IMR-90 (cell line): Measurements from ENCODE around the gene RIC3. TPM values are rescaled to one million over a fixed set of nuclear protein-coding genes. Genes with fewer than 3 reads are reported as not detected.

Experiments used
- ATAC-seq: fragments of 200-7000 bp; cut with Tn5 transposase; 2 replicates; pipeline ENCODE4 v1.9.1; 2020; ENCODE audit warnings: low read depth, mild to moderate bottlenecking, moderate library complexity
- BruUV-seq: library from RNA; stranded (reverse); fragments of 400-500 nt; replicated peaks from 2 replicates; lab custom pipeline; 2021; lab: Mats Ljungman, UMichigan
- CTCF ChIA-PET: fragments of 300-600 bp; formaldehyde crosslinking; extraction: SDS; loops from one replicate; lab custom pipeline; 2021; ENCODE audit warnings: antibody characterized with exemption; lab: Yijun Ruan, JAX
- POLR2A ChIA-PET: fragments of 300-600 bp; sonication (Branson Sonifier 250); formaldehyde crosslinking; loops from one replicate; lab custom pipeline; 2022; ENCODE audit warnings: antibody characterized with exemption; ENCODE audit not compliant: unreplicated experiment; lab: Charles Lee
- DNase-seq: peaks from one replicate; pipeline ENCODE4 v3.0.0; 2013
- H2AFZ ChIP-seq: replicated peaks from 2 replicates; pipeline ENCODE3; 2013; ENCODE audit warnings: low read length, mild to moderate bottlenecking; ENCODE audit not compliant: poor library complexity
- H2AK5ac ChIP-seq: 2 replicates; pipeline ENCODE4 v1.6.1; 2013; ENCODE audit warnings: low read depth, low read length, inconsistent platforms
- H2AK9ac ChIP-seq: replicated peaks from 2 replicates; pipeline ENCODE3; 2013; ENCODE audit warnings: mild to moderate bottlenecking, low read depth, low read length, moderate library complexity; ENCODE audit not compliant: poor library complexity
- H2BK120ac ChIP-seq: 2 replicates; pipeline ENCODE4 v1.6.1; 2013; ENCODE audit warnings: low read depth, low read length, inconsistent platforms
- H2BK15ac ChIP-seq: 3 replicates; pipeline ENCODE4 v1.6.1; 2013; ENCODE audit warnings: low read depth, low read length, inconsistent platforms
- H2BK20ac ChIP-seq: 2 replicates; pipeline ENCODE4 v1.6.1; 2013; ENCODE audit warnings: low read depth, mild to moderate bottlenecking, inconsistent platforms, low read length, moderate library complexity
- H2BK5ac ChIP-seq: 2 replicates; pipeline ENCODE4 v1.6.1; 2013; ENCODE audit warnings: mild to moderate bottlenecking, low read depth, low read length, inconsistent platforms; ENCODE audit not compliant: poor library complexity, severe bottlenecking
- H3K14ac ChIP-seq: replicated peaks from 2 replicates; pipeline ENCODE4 v1.6.1; 2013; ENCODE audit warnings: low read depth, low read length, inconsistent platforms
- H3K18ac ChIP-seq: 2 replicates; pipeline ENCODE4 v1.6.1; 2013; ENCODE audit warnings: low read depth, low read length, control low read depth
- H3K23ac ChIP-seq: 2 replicates; pipeline ENCODE4 v1.6.1; 2013; ENCODE audit warnings: low read depth, low read length, inconsistent platforms
- H3K27ac ChIP-seq: 2 replicates; pipeline ENCODE4 v1.5.1; 2013; ENCODE audit warnings: mild to moderate bottlenecking, control low read depth, low read length; ENCODE audit not compliant: insufficient read depth
- H3K27me3 ChIP-seq: 2 replicates; pipeline ENCODE4 v1.6.1; 2013; ENCODE audit warnings: low read length; ENCODE audit not compliant: control insufficient read depth, insufficient read depth
- H3K36me3 ChIP-seq: 2 replicates; pipeline ENCODE4 v1.6.1; 2013; ENCODE audit warnings: low read length, mixed read lengths; ENCODE audit not compliant: control insufficient read depth, insufficient read depth
- H3K4ac ChIP-seq: 2 replicates; pipeline ENCODE4 v1.6.1; 2013; ENCODE audit warnings: low read depth, low read length, inconsistent platforms
- H3K4me1 ChIP-seq: 2 replicates; pipeline ENCODE4 v1.6.1; 2013; ENCODE audit warnings: low read length, mixed read lengths; ENCODE audit not compliant: control insufficient read depth, insufficient read depth
- H3K4me2 ChIP-seq: 2 replicates; pipeline ENCODE4 v1.6.1; 2013; ENCODE audit warnings: low read depth, mild to moderate bottlenecking, control low read depth, low read length, moderate library complexity
- H3K4me3 ChIP-seq: 2 replicates; pipeline ENCODE4 v1.5.1; 2013; ENCODE audit warnings: low read depth, mild to moderate bottlenecking, control low read depth, low read length, moderate library complexity; ENCODE audit not compliant: insufficient read depth
- H3K56ac ChIP-seq: 2 replicates; pipeline ENCODE4 v1.6.1; 2013; ENCODE audit warnings: low read length, inconsistent platforms; ENCODE audit not compliant: insufficient read depth; ENCODE audit errors: extremely low read depth
- H3K79me1 ChIP-seq, 2 experiments: 2 replicates each; pipeline ENCODE4 v1.6.1; 2013; ENCODE audit warnings: low read length in 2 of 2, inconsistent platforms in 1 of 2, low read depth in 1 of 2
- H3K9ac ChIP-seq: 2 replicates; pipeline ENCODE4 v1.6.1; 2013; ENCODE audit warnings: low read depth, low read length, control low read depth
- H3K9me1 ChIP-seq: 2 replicates; pipeline ENCODE4 v1.6.1; 2013; ENCODE audit warnings: low read length, inconsistent platforms; ENCODE audit not compliant: insufficient read depth
- H3K9me3 ChIP-seq: 2 replicates; pipeline ENCODE4 v1.6.1; 2013; ENCODE audit warnings: low read length; ENCODE audit not compliant: control insufficient read depth, insufficient read depth
- H4K20me1 ChIP-seq: 2 replicates; pipeline ENCODE4 v1.6.1; 2013; ENCODE audit warnings: low read length, inconsistent platforms; ENCODE audit not compliant: insufficient read depth
- H4K5ac ChIP-seq: 2 replicates; pipeline ENCODE4 v1.6.1; 2013; ENCODE audit warnings: mild to moderate bottlenecking, low read depth, low read length, control low read depth
- H4K8ac ChIP-seq, 2 experiments: 2 replicates each; pipeline ENCODE4 v1.6.1; 2013; ENCODE audit warnings: low read depth in 2 of 2, low read length in 2 of 2, control low read depth in 1 of 2, inconsistent platforms in 1 of 2
- H4K91ac ChIP-seq: 2 replicates; pipeline ENCODE4 v1.6.1; 2013; ENCODE audit warnings: low read depth, low read length, inconsistent platforms; ENCODE audit not compliant: insufficient read depth
- CEBPB ChIP-seq: IDR thresholded peaks from 2 replicates; pipeline ENCODE4 v1.6.1; 2012; ENCODE audit warnings: low read depth, low read length, improper control_type of control experiment
- CHD1 ChIP-seq: IDR thresholded peaks from 2 replicates; pipeline ENCODE4 v1.6.1; 2012; ENCODE audit warnings: low read depth, low read length, improper control_type of control experiment
- RCOR1 ChIP-seq: IDR thresholded peaks from 2 replicates; pipeline ENCODE4 v1.6.1; 2012; ENCODE audit warnings: mild to moderate bottlenecking, low read length, improper control_type of control experiment; ENCODE audit not compliant: insufficient replicate concordance
- WGBS, 2 experiments: methylation state at CpG; one replicate each; pipeline versions ENCODE4 v1.1.5 to v1.1.7; 2013; ENCODE audit warnings: missing lambda C conversion rate in 2 of 2; ENCODE audit not compliant: insufficient read length in 1 of 2; ENCODE audit errors: extremely low coverage in 2 of 2; 5-methylcytosine and 5-hydroxymethylcytosine counted together
- dilution Hi-C: fragments of 300-500 bp; cut with HindIII; formaldehyde crosslinking; loops from one replicate; pipeline ENCODE4 v1.14.3; 2018; ENCODE audit warnings: low sequenced_read_pairs; ENCODE audit not compliant: unreplicated experiment
- in situ Hi-C: fragments of 300-500 bp; cut with MboI; formaldehyde crosslinking; loops from 3 replicates; pipeline ENCODE4 v1.14.3; 2019; ENCODE audit warnings: low sequenced_read_pairs, inconsistent platforms, mixed read lengths
- intact Hi-C: fragments of 100-400 bp; cut with micrococcal nuclease; formaldehyde crosslinking; loops from 2 replicates; pipeline ENCODE4 v1.10.0; 2022
- polyA plus RNA-seq, 3 experiments: library from polyadenylated mRNA; depleted of rRNA; stranded (reverse); fragments of >200 nt; gene quantifications; 2 replicates each; pipeline ENCODE4 v1.2.3, GENCODE V29; 2012; ENCODE audit warnings: low replicate concordance in 1 of 3
- total RNA-seq: library from RNA; depleted of rRNA; stranded (reverse); fragments of >200 nt; gene quantifications from 2 replicates; pipeline ENCODE4 v1.2.3, GENCODE V29; 2012

Gene RIC3
- total and polyA plus RNA-seq, 2 of the 4 experiments (the other 2 are of a cell fraction) = not detected

- BruUV-seq = no TSS peak
- H3K18ac ChIP-seq = no peak overlapping the region
- H2AK9ac ChIP-seq = peak overlapping the region; percentile 69
- no peak overlapping the region for H3K4me3 ChIP-seq
- 0 out of 2 replicates have a peak overlapping the region, but pooled peaks have one; percentile 1 for H3K27ac ChIP-seq
- H2AFZ ChIP-seq = peak overlapping the region; percentile 46
- dilution Hi-C loops = no loop called here
- no peak overlapping the region for H4K91ac ChIP-seq
- intact Hi-C loops = loop anchor here (5.0 to 10.0 kb wide), 3 partner anchors 164 to 424 kb away; partner anchors contain the start of genes CYB5R2 and LMO1
- no peak overlapping the region for H2BK20ac ChIP-seq
- peak overlapping the region; percentile 56 for H2BK5ac ChIP-seq
- H3K4ac ChIP-seq = 0 out of 2 replicates have a peak overlapping the region, but pooled peaks have one; percentile 41
- H3K4me2 ChIP-seq = no peak overlapping the region
- peaks cover 9% of the 10 kb centered on the region for H3K4me1 ChIP-seq
- no peak overlapping the region for H4K5ac ChIP-seq
- H3K14ac ChIP-seq = peak overlapping the region; percentile 2; the same call in 1 of the 2 replicates
- POLR2A ChIA-PET = no interaction called here
- 20% methylated on average over 1 of the region's 4 CpGs; no CpG with 5 or more reads in 1 of the 2 experiments for WGBS, 2 experiments
- CTCF ChIA-PET = interaction anchor here (0.8 to 4.1 kb wide), 10 partner anchors 13 to 408 kb away, joined by 3 to 55 read pairs (median 6); partner anchors contain the start of gene EIF3F
- H4K20me1 ChIP-seq = no peaks in the 10 kb centered on the region
- H4K8ac ChIP-seq = peak overlapping the region in 1 of 2 experiments; percentile 42; a peak in 2 of 4 replicates
- no peak overlapping the region for H2AK5ac ChIP-seq
- no peaks in the 10 kb centered on the region for H3K27me3 ChIP-seq
- peak; percentile 80 for ATAC-seq
- no peak overlapping the region for H3K56ac ChIP-seq
- no peak overlapping the region for H2BK120ac ChIP-seq
- no peak for TF ChIP-seq CEBPB
- peak; percentile 35 for TF ChIP-seq RCOR1
- no peak for TF ChIP-seq CHD1
- 0 out of 2 replicates have a peak overlapping the region, but pooled peaks have one; percentile 28 for H3K9ac ChIP-seq
- in situ Hi-C loops = loop anchor here (5.0 to 25.0 kb wide), 4 partner anchors 64 to 411 kb away; no protein-coding TSS in a partner anchor
- H3K23ac ChIP-seq = no peak overlapping the region
- DNase-seq = peak; percentile 77
- no peaks in the 10 kb centered on the region for H3K9me1 ChIP-seq
- H3K9me3 ChIP-seq = no peaks in the 10 kb centered on the region
- H2BK15ac ChIP-seq = no peak overlapping the region
- H3K36me3 ChIP-seq = peaks cover 31% of the 10 kb centered on the region
- no peaks in the 10 kb centered on the region for H3K79me1 ChIP-seq
Measured at GRCh38 chr11:8098361-8098760, 70.5 kb downstream of the RIC3 start.
